GM21515 (cell line): ENCODE results near the gene BTBD10.
"Not testable (repeated sequence)": the region's sequence is repeated elsewhere in the genome, so short reads cannot be mapped to it uniquely, and the experiment has no call there.

Experiments used
- ATAC-seq: cut with Tn5 transposase; IDR thresholded peaks from one replicate; pipeline ENCODE4 v1.9.1; 2021; ENCODE audit not compliant: unreplicated experiment

Gene BTBD10

GRCh38 chr11:13440100-13440855, 22.7 kb downstream of the BTBD10 start:
- ATAC-seq = no peak

- ATAC-seq = no peak
These were observed 24.7 kb downstream of the BTBD10 start for GRCh38 chr11:13438291-13438690.

GRCh38 chr11:13436836-13437235, 26.2 kb downstream of the BTBD10 start:
- ATAC-seq = not testable (repeated sequence)

GRCh38 chr11:13434247-13435205, 28.5 kb downstream of the BTBD10 start:
- ATAC-seq = no peak

GRCh38 chr11:13433437-13433836, 29.6 kb downstream of the BTBD10 start:
- no peak for ATAC-seq

GRCh38 chr11:13429836-13430235, 33.2 kb downstream of the BTBD10 start:
- ATAC-seq = no peak

- ATAC-seq = no peak
These were observed 33.7 kb downstream of the BTBD10 start for GRCh38 chr11:13429288-13429687.

- ATAC-seq = no peak
These were observed 35.6 kb downstream of the BTBD10 start for GRCh38 chr11:13427440-13427839.

GRCh38 chr11:13423372-13423771, 39.6 kb downstream of the BTBD10 start:
- ATAC-seq = no peak

- no peak for ATAC-seq
These were observed 41.5 kb downstream of the BTBD10 start for GRCh38 chr11:13421561-13421960.

- ATAC-seq = no peak
These were observed 47.8 kb downstream of the BTBD10 start for GRCh38 chr11:13415201-13415600.

- no peak for ATAC-seq
These were observed 57.8 kb downstream of the BTBD10 start for GRCh38 chr11:13405220-13405619.

- not testable (repeated sequence) for ATAC-seq
These were observed 64.7 kb downstream of the BTBD10 start for GRCh38 chr11:13398335-13398734.

- ATAC-seq = no peak
These were observed 71.8 kb downstream of the BTBD10 start for GRCh38 chr11:13391217-13391616.

- ATAC-seq = no peak
These were observed 74.3 kb downstream of the BTBD10 start for GRCh38 chr11:13388741-13389140.

- ATAC-seq = no peak
These were observed 76.5 kb downstream of the BTBD10 start for GRCh38 chr11:13386567-13386966.

- ATAC-seq = no peak
These were observed 77.9 kb downstream of the BTBD10 start for GRCh38 chr11:13384908-13385640.

- ATAC-seq = no peak
These were observed 80.3 kb downstream of the BTBD10 start for GRCh38 chr11:13382751-13383150.

- ATAC-seq = no peak
These were observed 82.3 kb downstream of the BTBD10 start for GRCh38 chr11:13380731-13381130.

- ATAC-seq = no peak
These were observed 84.7 kb downstream of the BTBD10 start for GRCh38 chr11:13378316-13378715.

GRCh38 chr11:13376838-13377237, 86.2 kb downstream of the BTBD10 start:
- no peak for ATAC-seq
